Activated CD8-positive, alpha-beta memory T cell treated with anti-CD3 and anti-CD28 coated beads for 36 hours (primary cell): ENCODE measurements around the gene SPI1. TPM values are rescaled to one million over a fixed set of nuclear protein-coding genes. Genes with fewer than 3 reads are reported as not detected.

ENCODE experiments used
- CTCF ChIA-PET: fragments of 350-600 bp; sonication (Branson Sonifier 250); formaldehyde crosslinking; loops from one replicate; lab custom pipeline; 2021; ENCODE audit warnings: antibody characterized with exemption; lab: Charles Lee
- POLR2A ChIA-PET: fragments of 350-600 bp; sonication (Branson Sonifier 250); formaldehyde crosslinking; loops from one replicate; lab custom pipeline; 2021; ENCODE audit warnings: antibody characterized with exemption; lab: Charles Lee
- total RNA-seq, 2 experiments: library from RNA; stranded (reverse); gene quantifications; one replicate each; pipeline ENCODE4 v1.2.3, GENCODE V29; 2021

SPI1 gene
- total RNA-seq, 2 experiments from 2014 or later: not detected

GRCh38 chr11:47393163-47394049 is 15.1 kb upstream of the SPI1 start:
- POLR2A ChIA-PET: interaction anchor here (1.1 to 1.3 kb wide), 2 partner anchors 10 to 14 kb away, joined by 3 read pairs; no protein-coding TSS in a partner anchor
- CTCF ChIA-PET: interaction anchor here (0.6 to 2.5 kb wide), 4 partner anchors 12 to 167 kb away, joined by 3 to 14 read pairs (median 5); no protein-coding TSS in a partner anchor

- CTCF ChIA-PET: interaction anchor here (0.6 to 2.5 kb wide), 6 partner anchors 8 to 167 kb away, joined by 3 to 14 read pairs (median 4); no protein-coding TSS in a partner anchor
- POLR2A ChIA-PET: no interaction called here
Measured at GRCh38 chr11:47392546-47393162, 14.3 kb upstream of the SPI1 start.

GRCh38 chr11:47391711-47392432 is 13.5 kb upstream of the SPI1 start:
- ChIA-PET POLR2A (interaction anchor here (0.6 kb wide), 1 partner anchor 175 kb away, joined by 4 read pairs; no protein-coding TSS in a partner anchor), CTCF (interaction anchor here (0.9 to 1.8 kb wide), 4 partner anchors 8 to 21 kb away, joined by 3 to 5 read pairs (median 4); no protein-coding TSS in a partner anchor)

- ChIA-PET CTCF (interaction anchor here (1.8 kb wide), 1 partner anchor 17 kb away, joined by 5 read pairs; no protein-coding TSS in a partner anchor), POLR2A (no interaction called here)
Measured at GRCh38 chr11:47391077-47391583, 12.8 kb upstream of the SPI1 start.

- ChIA-PET POLR2A (no interaction called here), CTCF (no interaction called here)
Measured at GRCh38 chr11:47390422-47390760, 12.0 kb upstream of the SPI1 start.

- POLR2A ChIA-PET: no interaction called here
- CTCF ChIA-PET: interaction anchor here (0.8 to 3.8 kb wide), 2 partner anchors 16 to 17 kb away, joined by 3 to 16 read pairs; no protein-coding TSS in a partner anchor
Measured at GRCh38 chr11:47389577-47390421, 11.5 kb upstream of the SPI1 start.

- ChIA-PET CTCF (interaction anchor here (0.8 to 3.8 kb wide), 2 partner anchors 15 to 16 kb away, joined by 3 to 16 read pairs; no protein-coding TSS in a partner anchor), POLR2A (no interaction called here)
Measured at GRCh38 chr11:47388697-47389576, 10.6 kb upstream of the SPI1 start.

- ChIA-PET CTCF (interaction anchor here (3.8 kb wide), 1 partner anchor 14 kb away, joined by 16 read pairs; no protein-coding TSS in a partner anchor), POLR2A (interaction anchor here (1.2 kb wide), 1 partner anchor 17 kb away, joined by 3 read pairs; no protein-coding TSS in a partner anchor)
Measured at GRCh38 chr11:47387944-47388696, 9.8 kb upstream of the SPI1 start.

GRCh38 chr11:47384498-47384897 is 6.2 kb upstream of the SPI1 start:
- ChIA-PET POLR2A (no interaction called here), CTCF (no interaction called here)

GRCh38 chr11:47383071-47383470 is 4.7 kb upstream of the SPI1 start:
- ChIA-PET POLR2A (no interaction called here), CTCF (interaction anchor here (1.5 kb wide), 1 partner anchor 9 kb away, joined by 6 read pairs; no protein-coding TSS in a partner anchor)

GRCh38 chr11:47380078-47380477 is 1.7 kb upstream of the SPI1 start:
- ChIA-PET CTCF (no interaction called here), POLR2A (no interaction called here)

- CTCF ChIA-PET: no interaction called here
- POLR2A ChIA-PET: no interaction called here
Measured at GRCh38 chr11:47379317-47379716, 970 bp upstream of the SPI1 start.

GRCh38 chr11:47378836-47379170 is 456 bp upstream of the SPI1 start:
- POLR2A ChIA-PET: no interaction called here
- CTCF ChIA-PET: no interaction called here

GRCh38 chr11:47377571-47378009 is 757 bp downstream of the SPI1 start:
- CTCF ChIA-PET: no interaction called here
- POLR2A ChIA-PET: no interaction called here

GRCh38 chr11:47376525-47377371 is 1.6 kb downstream of the SPI1 start:
- CTCF ChIA-PET: no interaction called here
- POLR2A ChIA-PET: no interaction called here

GRCh38 chr11:47376107-47376524 is 2.2 kb downstream of the SPI1 start:
- CTCF ChIA-PET: no interaction called here
- POLR2A ChIA-PET: no interaction called here
